Activated CD4-positive, alpha-beta T cell treated with anti-CD3 and anti-CD28 coated beads, Interleukin-2, Interleukin-4, amounts not matched to agents 100 ng/mL and 50 ng/mL, durations not matched to agents 16 hours and 8 hours (primary cell): ENCODE measurements around the gene IL10RB.

Source experiments
- DNase-seq: peaks from one replicate; pipeline ENCODE4 v3.0.0-alpha.2; 2020; ENCODE audit warnings: low spot score

The IL10RB gene

GRCh38 chr21:33334191-33334590, 68.0 kb downstream of the IL10RB start:
- DNase-seq: no peak

- DNase-seq: no peak
These were observed 68.7 kb downstream of the IL10RB start for GRCh38 chr21:33334824-33335223.

- no peak for DNase-seq
These were observed 73.0 kb downstream of the IL10RB start for GRCh38 chr21:33339135-33339534.

GRCh38 chr21:33339918-33340317, 73.8 kb downstream of the IL10RB start:
- no peak for DNase-seq

GRCh38 chr21:33345751-33346238, 79.6 kb downstream of the IL10RB start:
- DNase-seq: no peak
